T-helper 17 cell (primary cell): ENCODE measurements around the gene SLC12A2. TPM values are rescaled to one million over a fixed set of nuclear protein-coding genes. Genes with fewer than 3 reads are reported as not detected.

Source experiments
- ATAC-seq: fragments of 150-1000 bp; cut with Tn5 transposase; 2 replicates; pipeline ENCODE4 v1.10.0; 2021; ENCODE audit warnings: mild to moderate bottlenecking, moderate library complexity
- DNase-seq, 3 donors: peaks; one replicate each; pipeline versions ENCODE4 v3.0.0 to v3.0.0-alpha.2; 2020 to 2021
- H3K9me3 ChIP-seq: one replicate; pipeline ENCODE4 v1.7.0; 2013; ENCODE audit warnings: low read length, mild to moderate bottlenecking; ENCODE audit not compliant: control insufficient read depth, poor library complexity, severe bottlenecking
- H3K27ac Mint-ChIP-seq: one replicate; pipeline ENCODE4 v1.8.0; 2022; ENCODE audit warnings: mild to moderate bottlenecking, moderate library complexity, mixed read lengths
- H3K27me3 Mint-ChIP-seq: one replicate; pipeline ENCODE4 v1.8.0; 2022; ENCODE audit warnings: mixed read lengths
- H3K36me3 Mint-ChIP-seq: one replicate; pipeline ENCODE4 v1.8.0; 2022; ENCODE audit warnings: low read depth, mixed read lengths
- H3K4me1 Mint-ChIP-seq: one replicate; pipeline ENCODE4 v1.8.0; 2022; ENCODE audit warnings: mild to moderate bottlenecking, mixed read lengths
- H3K4me3 Mint-ChIP-seq: one replicate; pipeline ENCODE4 v1.8.0; 2022; ENCODE audit warnings: mild to moderate bottlenecking, moderate library complexity, mixed read lengths
- total RNA-seq, 4 donors: library from RNA in 2 of 4; stranded (reverse) in 2 of 4; gene quantifications; one replicate each; pipeline ENCODE4 v1.2.3 and lab custom pipeline; 2022 to 2026

The SLC12A2 gene
- total RNA-seq, 2 donors from 2014 or later = 14.5 to 19.2 TPM

DNA sequence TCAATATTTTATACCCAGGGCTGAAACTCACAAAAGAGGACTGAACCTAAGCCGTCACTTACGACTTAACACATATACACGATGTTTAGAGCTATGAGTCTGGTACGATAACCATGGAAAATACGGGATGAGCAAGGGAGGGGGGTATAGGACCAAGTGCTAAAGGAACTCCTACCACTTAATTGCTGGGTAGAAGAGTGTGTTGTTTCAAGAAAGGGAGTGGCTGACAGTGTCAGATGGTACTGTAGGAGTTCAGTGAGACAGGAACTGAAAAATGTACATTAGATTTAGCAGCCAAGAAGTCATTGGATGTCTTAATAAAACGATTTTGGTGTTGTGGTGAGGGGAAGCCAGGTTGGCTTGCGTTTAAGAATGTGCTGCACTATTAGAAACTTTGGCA is 21.6 kb downstream of the SLC12A2 start:
- no peaks in the 10 kb centered on the region for H3K9me3 ChIP-seq

GRCh38 chr5:128109138-128109537 is 25.6 kb downstream of the SLC12A2 start:
- ATAC-seq (no peak), DNase-seq (no peak)
- H3K4me1 Mint-ChIP-seq = peaks cover 20% of the 10 kb centered on the region
- peaks cover 8% of the 10 kb centered on the region for H3K36me3 Mint-ChIP-seq
- no peak overlapping the region for H3K27ac Mint-ChIP-seq
- no peaks in the 10 kb centered on the region for H3K27me3 Mint-ChIP-seq
- no peaks in the 10 kb centered on the region for H3K9me3 ChIP-seq
- no peak overlapping the region for H3K4me3 Mint-ChIP-seq

More for the DNA sequence above, 21.6 kb downstream of the SLC12A2 start:
- Mint-ChIP-seq H3K36me3 (no peaks in the 10 kb centered on the region), H3K4me1 (peaks cover 12% of the 10 kb centered on the region), H3K27me3 (no peaks in the 10 kb centered on the region), H3K27ac (no peak overlapping the region), H3K4me3 (no peak overlapping the region)
- ATAC-seq (no peak), DNase-seq (no peak)

DNA sequence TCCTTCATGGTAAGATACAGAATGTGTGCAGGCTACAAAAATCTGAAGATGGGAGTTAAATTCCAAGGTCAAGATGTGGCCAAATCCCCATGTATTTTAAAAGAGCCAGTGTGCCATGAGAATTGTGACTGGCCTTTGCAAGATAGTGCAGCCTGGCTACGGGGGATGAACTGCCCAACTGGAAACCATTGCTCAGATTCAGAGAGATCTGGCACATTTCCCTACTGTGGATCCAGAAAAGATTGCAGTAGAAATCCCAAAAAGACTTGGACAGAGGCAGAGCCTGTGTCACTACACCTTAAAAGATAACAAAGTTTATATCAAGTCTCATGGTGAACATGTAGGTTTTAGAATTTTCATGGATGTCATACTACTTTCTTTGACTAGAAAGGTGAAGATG is 26.2 kb downstream of the SLC12A2 start:
- H3K36me3 Mint-ChIP-seq = peaks cover 8% of the 10 kb centered on the region
- no peak overlapping the region for H3K4me3 Mint-ChIP-seq
- H3K4me1 Mint-ChIP-seq = peaks cover 20% of the 10 kb centered on the region
- ATAC-seq (no peak), DNase-seq (no peak)
- no peaks in the 10 kb centered on the region for H3K9me3 ChIP-seq
- H3K27me3 Mint-ChIP-seq = no peaks in the 10 kb centered on the region
- no peak overlapping the region for H3K27ac Mint-ChIP-seq

DNA sequence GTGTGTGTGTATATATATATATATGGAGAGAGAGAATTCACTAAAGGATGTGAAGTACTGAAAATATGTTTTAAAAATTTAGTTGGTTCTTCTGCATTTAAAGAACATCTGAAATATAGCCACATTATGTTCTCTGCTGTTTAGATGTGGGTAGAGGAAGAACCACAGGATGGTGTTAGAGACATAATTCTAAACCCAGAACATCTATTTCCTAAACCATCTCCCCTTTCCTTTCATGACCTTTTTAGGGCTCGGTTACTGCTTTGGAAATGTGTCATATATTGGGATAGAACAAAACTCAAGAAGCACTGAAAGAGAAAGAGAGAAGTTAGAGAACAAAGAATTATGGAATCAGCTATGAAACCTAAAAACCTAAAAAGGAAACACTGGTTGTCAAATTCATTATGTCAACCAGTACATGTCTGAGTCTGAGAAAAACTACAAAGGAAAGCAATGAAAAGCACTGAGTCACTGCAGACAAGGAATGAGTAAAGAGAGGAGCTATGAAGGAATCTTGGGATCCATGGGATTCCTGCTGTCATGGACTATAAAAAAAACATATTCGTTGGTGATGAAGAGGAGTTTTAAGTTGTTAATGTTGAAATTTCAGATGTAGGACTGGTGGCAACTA is 28.4 kb downstream of the SLC12A2 start:
- Mint-ChIP-seq H3K4me3 (no peak overlapping the region), H3K36me3 (peaks cover 13% of the 10 kb centered on the region), H3K4me1 (peaks cover 11% of the 10 kb centered on the region), H3K27me3 (no peaks in the 10 kb centered on the region), H3K27ac (no peak overlapping the region)
- ATAC-seq = no peak
- H3K9me3 ChIP-seq = no peaks in the 10 kb centered on the region
- no peak for DNase-seq

DNA sequence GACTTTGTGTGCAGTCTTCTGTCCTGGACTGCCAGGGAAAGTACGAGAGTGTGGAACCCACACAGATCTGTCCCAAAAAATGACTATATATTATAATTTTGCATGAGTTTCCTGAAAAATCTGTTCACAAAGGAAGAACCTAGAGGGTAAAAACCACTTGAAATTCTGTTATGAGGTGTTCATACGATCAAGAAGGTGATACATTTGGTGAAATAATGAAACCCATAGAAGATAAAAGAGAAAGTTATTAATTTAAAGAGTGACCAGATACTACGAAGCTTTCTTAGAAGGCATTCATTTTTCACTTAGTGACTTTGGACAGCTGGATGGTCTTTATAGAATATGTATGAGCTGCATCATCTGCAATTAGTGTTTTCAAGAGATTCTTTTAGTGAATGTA is 32.9 kb downstream of the SLC12A2 start:
- Mint-ChIP-seq H3K36me3 (peaks cover 13% of the 10 kb centered on the region), H3K4me3 (no peak overlapping the region), H3K27ac (no peak overlapping the region), H3K27me3 (no peaks in the 10 kb centered on the region), H3K4me1 (peaks cover 9% of the 10 kb centered on the region)
- no peak for ATAC-seq
- DNase-seq = no peak
- no peaks in the 10 kb centered on the region for H3K9me3 ChIP-seq

DNA sequence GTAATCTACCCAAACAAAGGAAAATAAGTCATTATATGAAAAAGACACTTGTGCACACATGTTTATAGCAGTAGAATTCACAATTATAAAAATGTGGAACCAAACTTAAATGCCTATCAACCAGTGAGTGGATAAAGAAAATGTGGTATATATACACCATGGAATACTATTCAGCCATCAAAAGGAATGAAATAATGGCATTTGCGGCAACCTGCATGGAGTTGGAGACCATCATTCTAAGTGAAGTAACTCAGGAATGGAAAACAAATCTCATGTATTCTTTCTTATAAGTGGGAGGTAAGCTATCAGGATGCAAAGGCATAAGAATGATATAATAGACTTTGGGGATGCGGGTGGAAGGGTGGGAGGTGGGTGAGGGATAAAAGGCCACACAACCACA is 34.6 kb downstream of the SLC12A2 start:
- no peaks in the 10 kb centered on the region for H3K9me3 ChIP-seq
- Mint-ChIP-seq H3K27me3 (no peaks in the 10 kb centered on the region), H3K36me3 (peaks cover 10% of the 10 kb centered on the region), H3K27ac (no peak overlapping the region), H3K4me3 (no peak overlapping the region), H3K4me1 (peaks cover 2% of the 10 kb centered on the region)
- no peak for ATAC-seq
- no peak for DNase-seq

DNA sequence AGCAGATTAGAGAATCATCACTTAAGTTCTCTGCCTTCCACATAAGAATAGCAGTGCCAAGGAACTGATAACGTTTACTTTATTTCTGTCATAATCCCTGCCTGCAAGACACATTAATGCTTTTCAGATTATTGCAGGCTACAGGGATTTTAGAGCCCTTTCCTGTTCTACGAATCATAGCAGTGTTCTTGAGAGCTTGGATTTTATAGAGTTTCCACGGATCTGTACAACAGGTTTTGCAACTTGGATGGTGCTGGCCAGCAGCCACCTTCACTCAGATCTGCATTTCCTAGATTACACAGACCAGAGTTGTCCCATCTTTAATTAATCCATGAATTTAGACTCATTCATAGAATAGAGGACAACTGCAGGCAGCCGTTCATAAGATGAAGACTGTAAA is 38.1 kb downstream of the SLC12A2 start:
- DNase-seq = no peak

GRCh38 chr5:128123936-128124335 is 40.4 kb downstream of the SLC12A2 start:
- Mint-ChIP-seq H3K4me1 (peaks cover 2% of the 10 kb centered on the region), H3K36me3 (peaks cover 2% of the 10 kb centered on the region), H3K4me3 (no peak overlapping the region), H3K27me3 (no peaks in the 10 kb centered on the region), H3K27ac (no peak overlapping the region)
- ATAC-seq (no peak), DNase-seq (no peak)
- H3K9me3 ChIP-seq = no peaks in the 10 kb centered on the region

More for the DNA sequence above, 38.1 kb downstream of the SLC12A2 start:
- Mint-ChIP-seq H3K4me1 (peaks cover 2% of the 10 kb centered on the region), H3K36me3 (peaks cover 2% of the 10 kb centered on the region), H3K4me3 (no peak overlapping the region), H3K27ac (no peak overlapping the region), H3K27me3 (no peaks in the 10 kb centered on the region)
- no peak for ATAC-seq
- H3K9me3 ChIP-seq = no peaks in the 10 kb centered on the region

GRCh38 chr5:128126241-128126640 is 42.7 kb downstream of the SLC12A2 start:
- H3K36me3 Mint-ChIP-seq = peaks cover 5% of the 10 kb centered on the region
- ATAC-seq = no peak
- H3K4me3 Mint-ChIP-seq = no peak overlapping the region

GRCh38 chr5:128132499-128132898 is 48.9 kb downstream of the SLC12A2 start:
- ATAC-seq (no peak), DNase-seq (no peak)
- no peaks in the 10 kb centered on the region for H3K9me3 ChIP-seq
- H3K4me3 Mint-ChIP-seq = no peak overlapping the region
- peaks cover 14% of the 10 kb centered on the region for H3K36me3 Mint-ChIP-seq
- peaks cover 2% of the 10 kb centered on the region for H3K4me1 Mint-ChIP-seq
- no peaks in the 10 kb centered on the region for H3K27me3 Mint-ChIP-seq
- no peak overlapping the region for H3K27ac Mint-ChIP-seq

More at GRCh38 chr5:128126241-128126640, 42.7 kb downstream of the SLC12A2 start:
- DNase-seq = no peak
- Mint-ChIP-seq H3K27me3 (no peaks in the 10 kb centered on the region), H3K27ac (no peak overlapping the region), H3K4me1 (peaks cover 4% of the 10 kb centered on the region)
- no peaks in the 10 kb centered on the region for H3K9me3 ChIP-seq

DNA sequence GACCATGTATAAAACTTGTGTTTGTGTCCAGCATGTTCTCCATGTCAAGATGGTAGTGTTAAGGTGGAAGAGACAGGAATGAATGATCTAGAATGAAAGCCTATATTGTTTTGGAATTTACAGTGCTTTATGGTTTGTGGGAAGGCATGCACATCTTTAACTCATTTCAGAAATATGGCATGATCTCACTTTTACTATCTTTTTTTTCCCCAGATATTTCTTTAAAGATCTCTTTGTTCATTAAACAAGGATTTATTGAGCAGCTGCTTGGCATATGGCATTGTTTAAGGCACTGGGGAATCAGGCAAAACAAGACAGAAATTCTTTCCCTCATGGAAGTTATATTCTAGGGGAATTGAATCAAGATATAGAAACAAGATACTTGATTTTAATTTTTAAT is 51.7 kb downstream of the SLC12A2 start:
- Mint-ChIP-seq H3K4me1 (peaks cover 2% of the 10 kb centered on the region), H3K36me3 (peaks cover 16% of the 10 kb centered on the region), H3K27ac (no peak overlapping the region), H3K4me3 (no peak overlapping the region), H3K27me3 (no peaks in the 10 kb centered on the region)
- no peak for DNase-seq
- ATAC-seq = no peak
- no peaks in the 10 kb centered on the region for H3K9me3 ChIP-seq

DNA sequence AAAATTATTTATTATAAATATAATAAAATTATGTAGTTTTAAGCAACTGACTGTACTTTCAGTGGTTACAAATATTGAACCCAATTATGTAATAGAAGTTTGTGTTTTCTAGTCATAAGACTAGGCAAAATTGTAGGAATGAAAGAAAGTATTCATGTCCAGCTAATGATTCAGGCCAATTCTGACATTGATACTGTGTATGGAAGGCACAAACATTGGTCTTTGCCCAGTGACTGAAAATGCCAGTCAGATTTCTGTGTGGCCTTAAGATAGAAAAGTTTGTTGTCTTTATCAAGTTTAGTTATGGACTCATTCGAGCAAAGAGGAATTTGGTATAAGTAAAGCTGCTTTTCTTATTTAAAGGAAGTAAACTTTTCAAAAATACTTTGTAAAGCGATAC is 60.3 kb downstream of the SLC12A2 start:
- Mint-ChIP-seq H3K27me3 (no peaks in the 10 kb centered on the region), H3K4me1 (peaks cover 5% of the 10 kb centered on the region), H3K4me3 (no peak overlapping the region), H3K27ac (no peak overlapping the region), H3K36me3 (peaks cover 6% of the 10 kb centered on the region)
- ATAC-seq = no peak
- no peaks in the 10 kb centered on the region for H3K9me3 ChIP-seq
- DNase-seq = no peak

DNA sequence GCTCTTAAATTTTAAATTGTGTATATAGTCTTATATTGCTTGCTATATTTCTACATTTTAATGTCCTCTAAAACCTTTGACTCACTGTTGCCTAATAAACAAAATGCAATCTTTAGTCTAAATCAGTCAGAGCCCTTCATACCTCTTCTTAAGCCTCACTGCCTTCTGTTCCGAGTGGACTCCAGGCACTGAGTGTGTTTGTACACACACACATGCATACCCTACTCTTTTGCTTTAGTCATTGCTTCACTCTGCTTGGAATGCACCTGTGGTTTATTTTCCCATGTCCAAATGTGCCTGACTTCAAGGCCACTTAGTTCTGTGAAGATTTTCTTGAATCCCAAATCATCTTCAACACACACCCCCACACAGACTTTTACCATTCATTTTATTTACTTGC is 60.9 kb downstream of the SLC12A2 start:
- H3K27me3 Mint-ChIP-seq = no peaks in the 10 kb centered on the region
- peaks cover 6% of the 10 kb centered on the region for H3K36me3 Mint-ChIP-seq
- H3K9me3 ChIP-seq = no peaks in the 10 kb centered on the region
- ATAC-seq (no peak), DNase-seq (no peak)
- H3K27ac Mint-ChIP-seq = no peak overlapping the region
- peaks cover 5% of the 10 kb centered on the region for H3K4me1 Mint-ChIP-seq
- H3K4me3 Mint-ChIP-seq = no peak overlapping the region

DNA sequence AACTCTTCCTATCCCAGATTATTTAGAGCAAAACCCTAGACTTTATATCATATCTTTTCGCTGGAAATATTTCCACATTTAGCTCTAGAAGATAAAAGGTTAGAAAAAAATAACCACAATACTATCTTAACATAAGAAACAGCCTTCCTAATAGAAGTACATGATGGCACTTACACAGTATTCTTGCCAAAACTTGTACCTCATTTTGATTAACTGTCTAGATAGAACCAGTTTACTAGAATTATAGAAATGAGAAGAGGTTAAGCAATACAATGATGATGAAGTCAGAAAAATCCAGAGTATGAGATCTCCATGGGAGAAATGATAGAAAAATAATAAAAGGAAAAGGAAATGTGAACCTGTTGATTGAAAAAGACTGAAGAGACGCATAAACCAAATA is 63.1 kb downstream of the SLC12A2 start:
- no peak for DNase-seq
- no peaks in the 10 kb centered on the region for H3K9me3 ChIP-seq
- H3K4me3 Mint-ChIP-seq = no peak overlapping the region
- peaks cover 5% of the 10 kb centered on the region for H3K4me1 Mint-ChIP-seq
- no peaks in the 10 kb centered on the region for H3K27me3 Mint-ChIP-seq
- peaks cover 6% of the 10 kb centered on the region for H3K36me3 Mint-ChIP-seq
- ATAC-seq = no peak
- no peak overlapping the region for H3K27ac Mint-ChIP-seq
